ENCODE results near the gene TMEM255B.
A peak's percentile ranks its signal among the peaks of the same experiment; 100 is the strongest.
"Not testable (repeated sequence)": the region's sequence is repeated elsewhere in the genome, so short reads cannot be mapped to it uniquely, and the experiment has no call there.

The TMEM255B gene

GRCh38 chr13:113820813-113821651 is 62.0 kb downstream of the TMEM255B start:
- DNase-seq = peak; percentile 97

DNA sequence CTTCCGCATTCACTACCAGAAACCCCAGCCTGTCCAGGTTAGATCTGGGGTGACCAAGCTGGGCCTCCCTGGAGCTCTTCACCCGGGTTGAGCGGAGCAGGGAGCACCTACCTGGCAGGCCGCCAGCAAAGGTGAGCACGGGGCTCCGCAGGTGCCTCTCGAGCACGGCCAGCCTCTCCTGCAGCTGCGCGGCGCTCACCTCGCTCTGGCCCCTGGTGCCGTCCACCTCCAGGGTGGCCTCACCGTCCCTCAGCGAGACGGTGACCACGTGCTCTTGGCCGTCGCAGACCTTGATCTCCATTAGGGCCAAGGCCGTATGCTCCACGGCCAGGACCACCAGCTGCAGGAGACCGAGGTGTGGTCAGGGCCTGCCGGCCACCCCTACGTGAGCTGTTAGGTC is 62.8 kb downstream of the TMEM255B start:
- no peak for DNase-seq

DNA sequence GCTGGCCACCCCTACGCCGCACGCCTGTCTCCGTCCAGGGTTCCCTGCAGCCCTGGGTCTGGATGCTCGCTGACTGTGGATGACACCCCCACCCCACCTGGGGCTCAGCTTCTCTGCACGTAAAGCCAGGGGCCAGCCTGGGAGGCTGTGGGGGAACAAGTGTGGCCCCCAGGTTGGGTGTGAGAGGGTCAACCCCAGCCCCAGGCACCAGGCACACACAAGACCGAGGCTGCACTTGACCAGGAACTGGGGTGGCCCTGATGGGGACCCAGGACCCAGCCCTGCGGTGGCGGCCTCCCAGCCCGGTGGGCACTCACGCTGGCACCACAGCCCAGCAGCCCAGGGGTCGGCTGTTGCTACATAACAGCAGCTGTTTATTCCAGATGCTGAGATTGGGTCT is 63.2 kb downstream of the TMEM255B start:
- no peak for DNase-seq

- no peak for DNase-seq
Observed at GRCh38 chr13:113822956-113823744, 64.1 kb downstream of the TMEM255B start.

GRCh38 chr13:113823771-113824170 is 64.7 kb downstream of the TMEM255B start:
- no peak for DNase-seq

GRCh38 chr13:113825841-113826240 is 66.8 kb downstream of the TMEM255B start:
- DNase-seq = no peak

DNA sequence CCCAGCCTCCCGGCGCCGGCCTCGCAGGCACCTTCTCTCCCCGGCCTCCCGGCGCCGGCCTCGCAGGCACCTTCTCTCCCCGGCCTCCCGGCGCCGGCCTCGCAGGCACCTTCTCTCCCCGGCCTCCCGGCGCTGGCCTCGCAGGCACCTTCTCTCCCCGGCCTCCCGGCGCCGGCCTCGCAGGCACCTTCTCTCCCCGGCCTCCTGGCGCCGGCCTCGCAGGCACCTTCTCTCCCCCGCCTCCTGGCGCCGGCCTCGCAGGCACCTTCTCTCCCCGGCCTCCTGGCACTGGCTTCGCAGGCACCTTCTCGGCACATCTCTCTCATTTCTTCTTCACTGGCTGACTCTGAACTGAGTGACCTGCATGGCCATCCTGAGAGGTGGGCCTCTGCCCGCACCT is 67.4 kb downstream of the TMEM255B start:
- DNase-seq = not testable (repeated sequence)

- DNase-seq = no peak
Observed at GRCh38 chr13:113827021-113827420, 68.0 kb downstream of the TMEM255B start.

DNA sequence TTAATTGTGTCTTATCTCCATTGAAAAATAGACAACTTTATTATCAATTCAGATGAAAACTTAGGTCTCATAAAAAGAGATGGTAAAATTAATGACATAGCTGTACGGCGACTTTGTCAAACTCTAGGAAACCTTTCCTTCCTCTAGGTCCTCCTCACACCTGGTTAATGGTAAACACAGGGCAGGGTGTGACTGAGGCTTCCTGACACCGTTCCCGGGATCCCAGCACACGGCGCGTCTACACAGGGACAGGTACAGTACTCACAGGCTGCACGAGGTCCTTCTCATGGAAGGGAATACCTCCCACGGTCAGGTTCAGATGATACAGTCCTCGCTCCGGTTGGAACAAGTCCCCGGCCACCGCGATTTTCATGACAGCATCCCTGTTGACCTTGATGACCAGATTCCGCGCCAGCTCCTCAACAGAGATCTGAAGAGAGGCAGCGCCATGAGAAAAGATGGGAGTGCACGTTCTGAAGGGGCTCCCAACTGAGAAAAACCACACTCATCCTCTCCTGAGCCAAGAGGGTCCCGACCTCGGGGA is 69.3 kb downstream of the TMEM255B start:
- no peak for DNase-seq

DNA sequence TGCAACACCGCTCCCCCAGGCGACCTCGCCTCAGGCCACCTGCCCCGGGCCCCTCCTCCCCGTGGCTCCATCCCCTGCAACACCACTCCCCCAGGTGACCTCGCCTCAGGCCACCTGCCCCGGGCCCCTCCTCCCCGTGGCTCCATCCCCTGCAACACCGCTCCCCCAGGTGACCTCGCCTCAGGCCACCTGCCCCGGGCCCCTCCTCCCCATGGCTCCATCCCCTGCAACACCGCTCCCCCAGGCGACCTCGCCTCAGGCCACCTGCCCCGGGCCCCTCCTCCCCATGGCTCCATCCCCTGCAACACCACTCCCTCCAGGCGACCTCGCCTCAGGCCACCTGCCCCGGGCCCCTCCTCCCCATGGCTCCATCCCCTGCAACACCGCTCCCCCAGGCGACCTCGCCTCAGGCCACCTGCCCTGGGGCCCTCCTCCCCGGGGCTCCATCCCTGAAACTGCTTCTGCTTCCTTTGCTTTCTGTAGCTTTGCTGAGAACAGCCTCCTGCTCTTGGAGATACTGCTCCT is 71.5 kb downstream of the TMEM255B start:
- DNase-seq = not testable (repeated sequence)

- DNase-seq = no peak
Observed at GRCh38 chr13:113831061-113831460, 72.0 kb downstream of the TMEM255B start.

- no peak for DNase-seq
Observed at GRCh38 chr13:113832205-113832604, 73.2 kb downstream of the TMEM255B start.

- DNase-seq = no peak
Observed at GRCh38 chr13:113832631-113833030, 73.6 kb downstream of the TMEM255B start.

- DNase-seq = no peak
Observed at GRCh38 chr13:113833111-113833830, 74.2 kb downstream of the TMEM255B start.

DNA sequence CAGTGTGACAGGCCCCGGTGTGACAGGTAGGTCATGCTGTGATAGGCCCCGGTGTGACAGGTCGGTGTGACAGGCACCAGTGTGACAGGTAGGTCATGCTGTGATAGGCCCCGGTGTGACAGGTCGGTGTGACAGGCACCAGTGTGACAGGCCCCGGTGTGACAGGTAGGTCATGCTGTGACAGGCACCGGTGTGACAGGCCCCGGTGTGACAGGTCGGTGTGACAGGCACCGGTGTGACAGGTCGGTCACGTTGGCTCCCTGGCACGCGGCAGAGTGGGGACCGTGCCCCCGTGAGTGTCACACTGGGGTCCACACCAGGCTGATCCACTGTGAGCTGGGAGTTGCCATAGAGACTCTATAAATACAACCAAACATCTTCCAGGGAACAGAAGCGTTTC is 75.0 kb downstream of the TMEM255B start:
- DNase-seq = not testable (repeated sequence)

DNA sequence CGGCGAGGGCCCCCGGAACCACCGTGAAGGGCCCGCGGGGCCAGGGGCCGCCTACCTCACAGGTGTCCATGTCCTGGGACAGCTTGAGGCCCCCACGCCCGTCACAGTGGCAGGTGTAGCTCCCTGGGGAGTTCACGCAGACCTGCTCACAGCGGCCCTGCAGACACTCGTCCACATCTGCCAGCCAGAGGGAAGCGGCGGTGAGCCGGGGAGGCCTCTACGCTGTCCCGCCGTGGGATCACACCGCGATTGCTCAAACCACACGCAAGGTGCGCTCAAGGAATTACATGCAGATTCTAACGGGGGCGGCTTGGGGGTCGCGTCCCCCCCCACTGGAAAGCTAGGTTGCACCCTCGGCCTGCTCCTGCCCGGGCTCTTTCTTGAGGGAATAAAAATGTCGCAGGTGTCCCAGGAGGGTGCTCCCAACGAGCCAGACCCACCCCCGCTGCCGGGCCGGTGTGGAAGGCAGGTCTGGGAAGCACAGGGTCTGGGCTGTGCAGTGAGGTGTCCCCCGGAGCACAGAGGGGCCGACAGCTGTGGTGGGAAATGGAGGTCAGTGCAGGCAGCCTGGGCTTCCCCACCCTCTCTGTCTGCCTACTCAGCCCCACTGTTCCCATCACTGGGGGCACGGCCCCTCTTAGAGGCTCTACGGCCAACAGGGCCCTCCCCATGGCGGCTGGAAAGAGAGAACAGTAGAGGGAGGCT is 75.6 kb downstream of the TMEM255B start:
- no peak for DNase-seq

DNA sequence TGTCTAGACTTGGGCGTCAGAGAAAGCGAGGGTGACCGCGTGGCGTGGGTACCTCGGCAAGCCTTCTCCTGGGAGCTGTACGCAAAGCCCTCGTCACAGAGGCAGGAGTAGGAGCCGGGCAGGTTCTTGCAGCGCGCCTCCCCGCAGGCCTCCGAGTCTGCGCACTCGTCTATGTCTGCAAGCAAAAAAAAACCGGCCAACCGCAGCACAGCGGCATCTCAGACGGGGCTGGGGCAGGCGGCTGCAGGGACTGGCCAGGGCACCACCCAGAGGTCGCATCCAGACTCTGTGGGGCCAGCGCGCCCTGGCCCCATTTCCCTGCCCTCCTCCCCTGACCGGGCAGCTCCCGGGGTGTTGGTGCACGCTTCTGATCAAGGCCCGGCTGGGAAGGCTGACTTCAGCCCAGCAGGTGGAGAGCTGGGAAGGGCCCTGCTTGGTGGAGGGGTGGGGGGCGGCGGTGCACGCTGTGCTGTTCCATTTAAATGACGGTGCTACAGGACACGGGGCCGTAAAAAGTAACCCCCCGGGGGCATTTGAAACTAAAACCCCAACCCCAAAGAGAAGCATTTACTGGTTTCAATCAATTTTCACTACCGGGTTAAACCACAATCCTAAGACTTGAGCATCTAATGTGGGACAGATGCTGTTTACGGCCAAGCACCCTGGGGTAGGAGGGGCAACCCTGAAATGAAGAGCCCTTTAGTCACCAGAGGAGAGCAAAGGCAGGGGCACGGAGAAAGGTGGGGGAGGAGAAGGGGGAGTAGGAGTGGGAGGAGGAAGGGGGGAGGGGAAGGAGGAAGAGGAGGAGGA is 76.6 kb downstream of the TMEM255B start:
- DNase-seq = peak; percentile 93

DNA sequence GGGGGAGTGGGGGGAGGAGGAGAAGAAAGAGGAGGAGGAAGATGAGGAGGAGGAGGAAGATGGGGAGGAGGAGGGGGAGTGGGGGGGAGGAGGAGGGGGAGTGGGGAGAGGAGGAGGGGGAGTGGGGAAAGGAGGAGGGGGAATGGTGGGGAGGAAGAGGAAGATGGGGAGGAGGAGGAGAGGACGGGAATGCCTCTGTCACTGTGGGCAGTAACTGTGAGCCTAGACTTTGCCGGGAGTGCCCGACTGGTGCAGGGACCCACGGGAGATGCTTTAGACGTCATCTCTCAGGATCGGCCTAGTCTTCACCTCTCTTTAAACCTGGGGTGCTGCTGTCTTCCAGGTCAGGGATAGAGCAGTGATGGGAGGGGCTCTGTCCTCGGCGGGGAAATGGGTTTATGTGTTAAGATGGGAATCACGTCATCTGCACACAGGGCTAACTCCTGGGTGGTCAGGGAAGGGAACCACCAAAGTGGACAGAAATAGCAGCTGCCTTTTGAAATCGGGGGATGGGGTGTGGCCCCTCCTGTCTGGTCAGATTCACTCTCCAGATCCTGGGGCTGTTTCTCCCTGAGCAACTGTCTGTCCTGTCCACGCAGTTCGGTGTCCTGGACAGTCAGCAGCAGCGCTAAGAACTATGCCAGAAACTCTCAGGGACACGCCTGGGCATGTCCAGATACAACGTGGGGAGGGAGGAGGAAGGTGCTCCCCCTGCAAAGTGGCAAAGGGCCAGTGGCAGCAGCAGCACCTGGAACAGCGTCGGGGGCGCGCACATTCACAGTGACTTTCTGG is 77.9 kb downstream of the TMEM255B start:
- peak; percentile 88 for DNase-seq

- DNase-seq = peak; percentile 96
Observed at GRCh38 chr13:113837560-113838355, 78.7 kb downstream of the TMEM255B start.
